ENCODE measurements around the gene COMTD1.
"Not testable (repeated sequence)": the region's sequence is repeated elsewhere in the genome, so short reads cannot be mapped to it uniquely, and the experiment has no call there.

GRCh38 chr10:75221492-75221891, 14.3 kb downstream of the COMTD1 start:
- TF ChIP-seq CTCF (conservative IDR thresholded peaks at IDR 0.05 in 1 of 2, IDR thresholded peaks at IDR 0.05 in 1 of 2; ENCODE audit: extremely low read depth in 1 of 2, insufficient read depth in 1 of 2, low read depth in 1 of 2, low read length in 2 of 2); EZH2 (IDR thresholded peaks at IDR 0.05; ENCODE audit: borderline replicate concordance, low read length): not testable (repeated sequence)

All from mammary epithelial cell (primary cell).